Right renal cortex interstitium (tissue), 3 donors: Measurements from ENCODE around the gene FOXL2NB. TPM values are rescaled to one million over a fixed set of nuclear protein-coding genes. Genes with fewer than 3 reads are reported as not detected.

Experiments
- DNase-seq, 3 donors: peaks; one replicate each; pipeline ENCODE4 v3.0.0-alpha.2; 2013; ENCODE audit warnings: low read depth in 3 of 3, low spot score in 2 of 3
- polyA plus RNA-seq, 3 donors: library from polyadenylated mRNA; unstranded; fragments of 120-200 nt; gene quantifications; one replicate each; pipeline ENCODE4 v1.2.1, GENCODE V29; 2013; ENCODE audit not compliant: insufficient read length in 3 of 3

FOXL2NB gene
- polyA plus RNA-seq, 3 donors: not detected

GRCh38 chr3:138987181-138987580 lies 40.2 kb downstream of the FOXL2NB start:
- no peak for DNase-seq

GRCh38 chr3:138995706-138996105 lies 48.7 kb downstream of the FOXL2NB start:
- no peak for DNase-seq

Other genes with a start within 250 kb of the FOXL2NB start
- gene PIK3CB, start 112.3 kb upstream of the FOXL2NB start, polyA plus RNA-seq: 10 to 100 TPM; 32.0 to 33.1 (median 32.5) TPM
- gene FOXL2, start 80 bp upstream of the FOXL2NB start, polyA plus RNA-seq: not detected
- not detected for gene PRR23A, start 59.1 kb downstream of the FOXL2NB start, polyA plus RNA-seq
- gene PRR23B, start 73.7 kb downstream of the FOXL2NB start, polyA plus RNA-seq: not detected
- under 1 TPM in 1 of 3 donors, not detected in 2; 0.06 TPM for gene PRR23C, start 97.7 kb downstream of the FOXL2NB start, polyA plus RNA-seq